Adrenal gland (tissue), 12 donors: ENCODE data around the gene CEBPB. TPM values are rescaled to one million over a fixed set of nuclear protein-coding genes. Genes with fewer than 3 reads are reported as not detected.
"Not testable (repeated sequence)": the region's sequence is repeated elsewhere in the genome, so short reads cannot be mapped to it uniquely, and the experiment has no call there.

Experiments
- DNase-seq, 7 donors: peaks; one replicate each; pipeline ENCODE4 v3.0.0-alpha.2; 2019 to 2020
- H3K27ac ChIP-seq, 5 donors: fragments of 200-600 bp; sonication (generic) in 4 of 5; 1 replicate in 3 of 5; 2 replicates in 2 of 5; pipeline versions ENCODE4 v1.5.1 to v1.8.0; 2016 to 2020; ENCODE audit warnings: mild to moderate bottlenecking in 1 of 5
- H3K27me3 ChIP-seq: fragments of 200-600 bp; 2 replicates; pipeline ENCODE4 v1.8.0; 2021
- H3K36me3 ChIP-seq, 2 donors: fragments of 200-600 bp; replicated peaks in 1 of 2; 1 replicate in 1 of 2; 2 replicates in 1 of 2; pipeline versions ENCODE4 v1.5.1 to v1.8.0; 2018 to 2022
- H3K4me1 ChIP-seq, 2 donors: fragments of 200-600 bp; replicated peaks in 1 of 2; 1 replicate in 1 of 2; 2 replicates in 1 of 2; pipeline versions ENCODE4 v1.5.1 to v1.8.0; 2018 to 2021
- H3K4me3 ChIP-seq, 4 donors: fragments of 200-600 bp; sonication (generic) in 3 of 4; one replicate each; pipeline ENCODE4 v1.5.1; 2016 to 2018
- H3K9me3 ChIP-seq, 3 donors: fragments of 200-600 bp; sonication (generic) in 1 of 3; replicated peaks in 1 of 3; 1 replicate in 2 of 3; 2 replicates in 1 of 3; pipeline versions ENCODE4 v1.5.1 to v1.8.0; 2016 to 2021
- POLR2A ChIP-seq, 2 donors: fragments of 450-650 bp; IDR thresholded peaks; one replicate each; pipeline ENCODE4 v1.6.1; 2017; ENCODE audit warnings: antibody characterized with exemption in 2 of 2, mild to moderate bottlenecking in 2 of 2, moderate library complexity in 1 of 2
- WGBS, 4 donors: extraction: QIAGEN DNeasy Blood & Tissue Kit in 2 of 4; methylation state at CpG; one replicate each; pipeline versions ENCODE4 v1.1.5 to v1.1.7; 2013 to 2017; 5-methylcytosine and 5-hydroxymethylcytosine counted together
- intact Hi-C, 2 donors: fragments of 100-400 bp; cut with DNase I; formaldehyde crosslinking; loops; one replicate each; pipeline versions ENCODE4 v1.14.1 to v1.15.0; 2022 to 2023
- polyA plus RNA-seq, 3 donors: library from polyadenylated mRNA; stranded (reverse); fragments of 200-250 nt in 2 of 3; fragments of 350-450 nt in 1 of 3; fragmentation: Illumina TruSeq in 1 of 3; extraction: RNeasy Lipid Tissue Mini Kit (QIAGEN cat#74804) in 1 of 3; gene quantifications; one replicate each; pipeline ENCODE4 v1.2.3, GENCODE V29; 2013 to 2014
- total RNA-seq, 9 donors: library from RNA; depleted of rRNA in 4 of 9; stranded (reverse); fragments of >200 nt in 4 of 9; fragments of 120-200 nt in 1 of 9; fragmentation: NEBNext Ultra II Directional in 1 of 9; extraction: Animal tissue kit (Norgen Biotek cat#: 25700) in 1 of 9; gene quantifications; one replicate each; pipeline versions ENCODE4 v1.1.0 to v1.2.4, GENCODE V29; 2013 to 2023
- TF ChIP-seq, protein P1 (sequence below), 6 experiments: fragments of 450-650 bp in 4 of 6; fragments of 200-600 bp in 2 of 6; sonication (generic) in 1 of 6; IDR thresholded peaks; 1 replicate in 5 of 6; 2 replicates in 1 of 6; pipeline versions ENCODE4 v1.5.1 to v1.8.0; 2016 to 2021; ENCODE audit warnings: antibody characterized with exemption in 6 of 6, mild to moderate bottlenecking in 2 of 6, moderate library complexity in 1 of 6
- donor health status: healthy with polysubstance abuse.
- donor health status: Bipolar disorder and iron deficiency.
- donor health status: DM: yes; HTN: yes; CAD: no.
- donor health status: DM: no; HTN: no; CAD: no.
- donor health status: DM: no; HTN: no; CAD: no.
- donor health status: DM: yes; HTN: yes; CAD: no.

The CEBPB gene
- total and polyA plus RNA-seq, 12 donors = 14.9 to 272 (median 207) TPM

DNA sequence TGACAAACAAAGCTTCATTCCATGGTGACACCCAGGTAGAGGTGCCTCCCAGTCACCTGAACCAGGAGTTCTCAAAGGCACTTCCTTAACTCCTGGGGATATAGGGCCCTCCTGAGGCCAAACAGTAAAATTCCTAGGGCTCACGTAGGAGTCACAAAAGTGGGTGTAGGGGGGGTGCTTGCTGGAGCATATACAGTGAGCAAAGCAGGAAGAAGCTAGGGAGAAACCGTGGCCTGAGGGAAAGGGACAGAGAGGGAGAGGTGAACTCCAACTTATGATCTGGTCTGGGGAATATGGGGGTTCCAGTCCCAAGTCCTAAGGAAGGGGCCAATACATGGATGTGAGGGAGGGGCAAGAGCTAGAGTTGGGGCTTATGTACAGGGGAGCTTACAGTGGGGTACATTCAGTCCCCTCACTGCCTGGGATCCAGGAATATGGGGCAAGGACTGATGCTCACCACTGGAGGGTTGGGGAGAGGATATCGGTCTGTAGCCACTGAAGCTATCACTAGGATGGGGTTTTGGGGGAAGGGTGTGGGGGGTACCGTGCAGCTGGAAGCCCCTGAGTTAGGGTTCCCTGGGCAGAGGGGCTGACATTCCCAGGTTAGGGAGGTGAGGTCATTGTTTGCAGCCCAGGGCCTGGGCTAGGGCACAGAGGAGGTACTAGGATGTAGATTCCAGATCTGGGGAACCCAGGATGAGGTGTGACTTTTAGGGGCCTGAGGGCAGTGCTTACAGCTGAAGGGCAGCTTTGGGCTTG is 38.1 kb upstream of the CEBPB start:
- Histone ChIP-seq H3K36me3 (no peaks in the 10 kb centered on the region), H3K4me3 (peak overlapping the region; percentile 28 to 93 (median 83)), H3K27me3 (no peaks in the 10 kb centered on the region), H3K27ac (peak overlapping the region in 4 of 5 donors; percentile 84 to 96 (median 90)), H3K4me1 (peaks cover 24 to 36% of the 10 kb centered on the region in 2 donors), H3K9me3 (no peaks in the 10 kb centered on the region)
- no peak for DNase-seq
- intact Hi-C loops = no loop called here
- TF ChIP-seq, protein P1, sequence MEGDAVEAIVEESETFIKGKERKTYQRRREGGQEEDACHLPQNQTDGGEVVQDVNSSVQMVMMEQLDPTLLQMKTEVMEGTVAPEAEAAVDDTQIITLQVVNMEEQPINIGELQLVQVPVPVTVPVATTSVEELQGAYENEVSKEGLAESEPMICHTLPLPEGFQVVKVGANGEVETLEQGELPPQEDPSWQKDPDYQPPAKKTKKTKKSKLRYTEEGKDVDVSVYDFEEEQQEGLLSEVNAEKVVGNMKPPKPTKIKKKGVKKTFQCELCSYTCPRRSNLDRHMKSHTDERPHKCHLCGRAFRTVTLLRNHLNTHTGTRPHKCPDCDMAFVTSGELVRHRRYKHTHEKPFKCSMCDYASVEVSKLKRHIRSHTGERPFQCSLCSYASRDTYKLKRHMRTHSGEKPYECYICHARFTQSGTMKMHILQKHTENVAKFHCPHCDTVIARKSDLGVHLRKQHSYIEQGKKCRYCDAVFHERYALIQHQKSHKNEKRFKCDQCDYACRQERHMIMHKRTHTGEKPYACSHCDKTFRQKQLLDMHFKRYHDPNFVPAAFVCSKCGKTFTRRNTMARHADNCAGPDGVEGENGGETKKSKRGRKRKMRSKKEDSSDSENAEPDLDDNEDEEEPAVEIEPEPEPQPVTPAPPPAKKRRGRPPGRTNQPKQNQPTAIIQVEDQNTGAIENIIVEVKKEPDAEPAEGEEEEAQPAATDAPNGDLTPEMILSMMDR (IDR thresholded peaks at IDR 0.05) = peak in 2 of 6 experiments; percentile 10 to 13
- TF ChIP-seq POLR2A (IDR thresholded peaks at IDR 0.05) = no peak
- WGBS, 4 donors = 10 to 20% (median 15%) methylated on average over 4 of the region's 4 CpGs

DNA sequence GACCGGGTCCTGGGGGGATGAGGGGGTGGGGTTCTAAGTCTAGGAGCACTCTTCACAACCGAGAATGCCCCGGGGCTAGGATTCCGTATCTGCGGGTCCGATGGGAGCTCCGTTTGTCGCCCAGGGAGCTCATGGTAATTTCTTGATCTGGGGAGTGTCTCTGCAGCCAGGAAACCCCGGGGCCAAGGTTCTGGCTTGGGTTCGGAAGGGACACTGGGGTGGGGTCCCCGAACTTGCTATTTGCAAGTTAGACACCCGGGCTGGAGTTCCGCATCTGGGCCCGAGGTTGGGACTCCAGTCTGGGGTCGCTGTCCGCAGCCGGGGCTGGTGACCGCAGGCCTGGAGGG is 37.5 kb upstream of the CEBPB start:
- Histone ChIP-seq H3K4me1 (peaks cover 24 to 36% of the 10 kb centered on the region in 2 donors), H3K4me3 (peak overlapping the region; percentile 28 to 93 (median 83)), H3K36me3 (no peaks in the 10 kb centered on the region), H3K27me3 (no peaks in the 10 kb centered on the region), H3K27ac (peak overlapping the region; percentile 39 to 96 (median 87)), H3K9me3 (no peaks in the 10 kb centered on the region)
- DNase-seq = peak in 1 of 7 donors; percentile 69
- 0% methylated on average over 2 to 18 of the region's 18 CpGs for WGBS, 4 donors
- intact Hi-C loops = no loop called here
- no peak for TF ChIP-seq POLR2A (IDR thresholded peaks at IDR 0.05)
- TF ChIP-seq, protein P1 (IDR thresholded peaks at IDR 0.05) = no peak

DNA sequence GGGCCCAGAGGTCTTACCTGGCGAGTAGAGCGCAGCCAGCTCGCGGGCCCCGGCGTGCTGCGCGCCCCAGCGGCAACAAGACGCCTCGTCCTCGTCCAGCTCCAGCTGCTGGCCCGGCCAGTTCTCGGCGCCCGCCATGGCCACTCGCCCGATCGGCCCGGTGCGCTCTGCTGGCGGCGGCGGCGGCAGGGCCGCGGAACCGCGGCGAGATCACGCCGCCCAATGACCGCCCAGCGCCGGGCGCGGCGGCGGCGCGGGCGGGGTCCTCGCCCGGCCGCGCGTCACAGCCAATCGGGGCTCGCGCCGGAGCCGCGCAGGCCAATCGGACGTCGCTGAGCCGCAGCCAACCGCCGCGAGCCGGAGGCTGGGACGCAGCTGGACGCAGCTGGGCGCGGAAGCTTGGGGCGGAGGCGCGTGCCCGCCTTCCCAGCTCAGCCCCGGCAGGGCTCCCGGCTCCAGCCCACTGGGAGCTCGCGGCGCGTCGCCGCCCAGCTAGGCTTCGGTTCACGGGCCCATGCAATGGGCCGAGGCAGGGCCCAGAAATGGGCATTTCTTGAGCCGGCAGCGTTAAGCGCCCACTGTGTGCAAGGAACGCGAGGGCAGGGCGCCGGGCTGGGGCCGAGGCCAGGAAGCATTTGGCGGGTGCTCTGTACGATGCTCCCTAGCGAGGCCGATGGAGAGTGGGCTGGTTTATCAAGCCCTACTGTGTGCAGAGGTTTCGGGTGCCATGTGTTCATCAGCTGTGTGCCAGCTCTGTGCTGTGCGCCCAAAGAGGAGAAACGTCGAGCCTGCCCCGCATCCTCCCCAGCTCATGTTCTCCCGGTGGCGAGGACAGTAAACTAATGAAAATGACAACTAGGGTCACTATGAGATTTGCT is 36.9 kb upstream of the CEBPB start, which contains the start of gene PEDS1:
Gene PEDS1, minus strand, starts transcription at position 224 of the 878 bp plus-strand sequence. Its CDS starts 86 bp downstream, at position 138.
- DNase-seq = peak; percentile 90 to 93 (median 92)
- intact Hi-C loops = no loop called here
- Histone ChIP-seq H3K36me3 (no peaks in the 10 kb centered on the region), H3K4me1 (peaks cover 24 to 36% of the 10 kb centered on the region in 2 donors), H3K27ac (peak within 1 kb of the TSS; percentile 39 to 96 (median 87)), H3K9me3 (no peaks in the 10 kb centered on the region), H3K4me3 (peak within 1 kb of the TSS; percentile 28 to 93 (median 83)), H3K27me3 (no peaks in the 10 kb centered on the region)
- TF ChIP-seq, protein P1 (IDR thresholded peaks at IDR 0.05) = peak in 1 of 6 experiments; percentile 34
- peak; percentile 89 to 95 for TF ChIP-seq POLR2A (IDR thresholded peaks at IDR 0.05)
- 2 to 7% (median 3%) methylated on average over 7 to 99 of the region's 99 CpGs for WGBS, 4 donors

DNA sequence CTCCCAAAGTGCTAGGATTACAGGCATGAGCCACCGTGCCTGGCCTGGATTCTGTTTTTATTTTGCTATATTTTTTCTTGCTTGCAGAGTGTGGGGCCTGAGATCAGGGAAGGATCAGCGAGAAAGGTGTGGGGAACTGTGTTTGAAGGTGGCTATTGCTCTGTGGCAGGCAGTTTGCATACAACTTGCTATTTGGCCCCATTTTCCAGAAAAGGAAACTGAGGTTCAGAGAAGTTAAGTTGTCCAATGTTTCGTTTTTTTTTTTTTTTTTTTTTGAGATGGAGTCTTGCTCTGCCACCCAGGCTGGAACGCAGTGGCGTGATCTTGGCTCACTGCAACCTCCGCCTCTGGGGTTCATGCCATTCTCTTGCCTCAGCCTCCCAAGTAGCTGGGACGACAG is 29.1 kb upstream of the CEBPB start:
- H3K36me3 ChIP-seq, H3K27me3 ChIP-seq, H3K9me3 ChIP-seq, H3K27ac ChIP-seq, H3K4me1 ChIP-seq, DNase-seq, intact Hi-C loops, H3K4me3 ChIP-seq: not testable (repeated sequence)
- 76 to 91% (median 84%) methylated on average over 7 of the region's 7 CpGs for WGBS, 4 donors
